ENCODE data around the gene QPCT.

QPCT gene

GRCh38 chr2:37417321-37417720, 72.9 kb downstream of the QPCT start:
- Histone ChIP-seq H3K27me3 (replicated peaks; ENCODE audit: control insufficient read depth, insufficient read depth, low read length) (no peaks in the 10 kb centered on the region), H3K36me3 (ENCODE audit: control insufficient read depth, insufficient read depth, low read length, severe bottlenecking) (no peaks in the 10 kb centered on the region), H3K9me3 (ENCODE audit: control insufficient read depth, low read length) (no peaks in the 10 kb centered on the region), H3K4me3 (ENCODE audit: low read length) (no peak overlapping the region), H3K4me1 (ENCODE audit: control insufficient read depth, insufficient read depth, low read length) (peaks cover 35% of the 10 kb centered on the region), H3K9ac (ENCODE audit: low read length) (peak overlapping the region; percentile 52)
- DNase-seq (ENCODE audit: low read depth): peak; percentile 80

- no peaks in the 10 kb centered on the region for H3K36me3 ChIP-seq (ENCODE audit: control insufficient read depth, insufficient read depth, low read length, severe bottlenecking)
- H3K27me3 ChIP-seq (replicated peaks; ENCODE audit: control insufficient read depth, insufficient read depth, low read length): no peaks in the 10 kb centered on the region
- no peak overlapping the region for H3K9ac ChIP-seq (ENCODE audit: low read length)
- H3K4me1 ChIP-seq (ENCODE audit: control insufficient read depth, insufficient read depth, low read length): peaks cover 35% of the 10 kb centered on the region
- DNase-seq (ENCODE audit: low read depth): no peak
- H3K9me3 ChIP-seq (ENCODE audit: control insufficient read depth, low read length): no peaks in the 10 kb centered on the region
- no peak overlapping the region for H3K4me3 ChIP-seq (ENCODE audit: low read length)
These were observed 74.5 kb downstream of the QPCT start for GRCh38 chr2:37418956-37419355.

GRCh38 chr2:37421686-37422085, 77.3 kb downstream of the QPCT start:
- no peak for DNase-seq (ENCODE audit: low read depth)
- H3K9me3 ChIP-seq (ENCODE audit: control insufficient read depth, low read length): no peaks in the 10 kb centered on the region
- no peak overlapping the region for H3K4me3 ChIP-seq (ENCODE audit: low read length)
- H3K27me3 ChIP-seq (replicated peaks; ENCODE audit: control insufficient read depth, insufficient read depth, low read length): no peaks in the 10 kb centered on the region
- no peaks in the 10 kb centered on the region for H3K36me3 ChIP-seq (ENCODE audit: control insufficient read depth, insufficient read depth, low read length, severe bottlenecking)
- H3K9ac ChIP-seq (ENCODE audit: low read length): no peak overlapping the region
- peaks cover 20% of the 10 kb centered on the region for H3K4me1 ChIP-seq (ENCODE audit: control insufficient read depth, insufficient read depth, low read length)

- H3K36me3 ChIP-seq (ENCODE audit: control insufficient read depth, insufficient read depth, low read length, severe bottlenecking): no peaks in the 10 kb centered on the region
- H3K4me3 ChIP-seq (ENCODE audit: low read length): no peak overlapping the region
- H3K4me1 ChIP-seq (ENCODE audit: control insufficient read depth, insufficient read depth, low read length): peaks cover 12% of the 10 kb centered on the region
- no peak overlapping the region for H3K9ac ChIP-seq (ENCODE audit: low read length)
- H3K27me3 ChIP-seq (replicated peaks; ENCODE audit: control insufficient read depth, insufficient read depth, low read length): no peaks in the 10 kb centered on the region
- DNase-seq (ENCODE audit: low read depth): no peak
- H3K9me3 ChIP-seq (ENCODE audit: control insufficient read depth, low read length): no peaks in the 10 kb centered on the region
These were observed 78.4 kb downstream of the QPCT start for GRCh38 chr2:37422816-37423215.

Data from adipocyte (in vitro differentiated cells).